NT2/D1 (cell line): ENCODE data around the gene CRLF2.

Experiments
- DNase-seq: peaks from one replicate; pipeline ENCODE4 v3.0.0-alpha.2; 2011; ENCODE audit warnings: low read depth, low spot score
- H3K27me3 ChIP-seq: 2 replicates; pipeline ENCODE4 v1.6.0; 2011; ENCODE audit warnings: mild to moderate bottlenecking; ENCODE audit not compliant: insufficient read length, insufficient read depth
- H3K36me3 ChIP-seq: 2 replicates; pipeline ENCODE4 v1.6.1; 2011; ENCODE audit warnings: mild to moderate bottlenecking, low read length, mixed read lengths; ENCODE audit not compliant: insufficient read depth, insufficient read length
- H3K4me1 ChIP-seq: 2 replicates; pipeline ENCODE4 v1.5.1; 2011; ENCODE audit not compliant: insufficient read depth, insufficient read length
- H3K4me3 ChIP-seq: 2 replicates; pipeline ENCODE4 v1.5.1; 2011; ENCODE audit warnings: low read depth; ENCODE audit not compliant: insufficient read length
- H3K9ac ChIP-seq: 2 replicates; pipeline ENCODE4 v1.6.0; 2011; ENCODE audit warnings: low read depth; ENCODE audit not compliant: insufficient read length
- H3K9me3 ChIP-seq: 2 replicates; pipeline ENCODE4 v1.5.1; 2011; ENCODE audit warnings: mild to moderate bottlenecking, low read length; ENCODE audit not compliant: insufficient read depth
- SUZ12 ChIP-seq: IDR thresholded peaks from 2 replicates; pipeline ENCODE4 v1.6.1; 2011; ENCODE audit not compliant: insufficient read length, insufficient read depth; ENCODE audit errors: extremely low read depth
- YY1 ChIP-seq: IDR thresholded peaks from 2 replicates; pipeline ENCODE4 v1.6.1; 2011; ENCODE audit not compliant: insufficient read length, insufficient read depth
- ZNF274 ChIP-seq: IDR thresholded peaks from 2 replicates; pipeline ENCODE4 v1.6.1; 2011; ENCODE audit warnings: mild to moderate bottlenecking, low read depth, low read length

CRLF2 gene

GRCh38 chrX:1147611-1148515 lies 64.6 kb downstream of the CRLF2 start:
- Histone ChIP-seq H3K27me3 (no peaks in the 10 kb centered on the region), H3K4me1 (peaks cover 3% of the 10 kb centered on the region), H3K9ac (peak overlapping the region; percentile 64), H3K36me3 (no peaks in the 10 kb centered on the region), H3K9me3 (no peaks in the 10 kb centered on the region), H3K4me3 (no peak overlapping the region)
- DNase-seq, result no peak
- TF ChIP-seq SUZ12 (no peak), YY1 (no peak), ZNF274 (no peak)

GRCh38 chrX:1144293-1144692 lies 68.2 kb downstream of the CRLF2 start:
- no peak overlapping the region for H3K9ac ChIP-seq
- no peaks in the 10 kb centered on the region for H3K27me3 ChIP-seq

More at GRCh38 chrX:1144293-1144692, 68.2 kb downstream of the CRLF2 start:
- Histone ChIP-seq H3K4me3 (no peak overlapping the region), H3K36me3 (no peaks in the 10 kb centered on the region), H3K9me3 (no peaks in the 10 kb centered on the region), H3K4me1 (peaks cover 3% of the 10 kb centered on the region)
- no peak for DNase-seq
- TF ChIP-seq SUZ12, result no peak
- TF ChIP-seq ZNF274, result no peak
- no peak for TF ChIP-seq YY1
